ENCODE measurements around the gene PACRG. TPM values are rescaled to one million over a fixed set of nuclear protein-coding genes. Genes with fewer than 3 reads are reported as not detected.

Gene PACRG
- total and polyA plus RNA-seq, 10 of the 15 experiments (the other 5 are each of a cell fraction or from before 2014, with no cell fraction given), result not detected

- H3K9ac ChIP-seq (ENCODE audit: control insufficient read depth, insufficient read depth, low read length), result no peak overlapping the region
- WGBS (ENCODE audit: insufficient coverage, insufficient replicate concordance, low lambda C conversion rate, missing lambda C conversion rate), result 29% methylated on average over 4 of the region's 4 CpGs
- no peaks in the 10 kb centered on the region for H3K36me3 ChIP-seq (ENCODE audit: control insufficient read depth in 2 of 2, insufficient read depth in 2 of 2, low read length in 1 of 2)
- H4K20me1 ChIP-seq (ENCODE audit: control insufficient read depth, insufficient read depth), result no peaks in the 10 kb centered on the region
- H3K4me3 ChIP-seq, result no peak overlapping the region
- no peak for TF ChIP-seq ZZZ3 (IDR thresholded peaks at IDR 0.05; ENCODE audit: control insufficient read depth, insufficient read length, low read depth)
- TF ChIP-seq MEF2A (IDR thresholded peaks at IDR 0.05; ENCODE audit: insufficient read depth, low read depth, low read length), result no peak
- TF ChIP-seq TCF7 (IDR thresholded peaks at IDR 0.05; ENCODE audit: borderline replicate concordance), result no peak
- no peak for TF ChIP-seq SRF (IDR thresholded peaks at IDR 0.05; ENCODE audit: low read depth in 2 of 2, low read length in 2 of 2)
- no peak for TF ChIP-seq ETV6 (conservative IDR thresholded peaks at IDR 0.05 in 1 of 2, IDR thresholded peaks at IDR 0.05 in 1 of 2; ENCODE audit: borderline replicate concordance in 1 of 2, low read depth in 1 of 2)
- TF ChIP-seq DPF2 (IDR thresholded peaks at IDR 0.05), result no peak
- no peak for TF ChIP-seq SMARCA5 (IDR thresholded peaks at IDR 0.05)
- TF ChIP-seq, protein P1, sequence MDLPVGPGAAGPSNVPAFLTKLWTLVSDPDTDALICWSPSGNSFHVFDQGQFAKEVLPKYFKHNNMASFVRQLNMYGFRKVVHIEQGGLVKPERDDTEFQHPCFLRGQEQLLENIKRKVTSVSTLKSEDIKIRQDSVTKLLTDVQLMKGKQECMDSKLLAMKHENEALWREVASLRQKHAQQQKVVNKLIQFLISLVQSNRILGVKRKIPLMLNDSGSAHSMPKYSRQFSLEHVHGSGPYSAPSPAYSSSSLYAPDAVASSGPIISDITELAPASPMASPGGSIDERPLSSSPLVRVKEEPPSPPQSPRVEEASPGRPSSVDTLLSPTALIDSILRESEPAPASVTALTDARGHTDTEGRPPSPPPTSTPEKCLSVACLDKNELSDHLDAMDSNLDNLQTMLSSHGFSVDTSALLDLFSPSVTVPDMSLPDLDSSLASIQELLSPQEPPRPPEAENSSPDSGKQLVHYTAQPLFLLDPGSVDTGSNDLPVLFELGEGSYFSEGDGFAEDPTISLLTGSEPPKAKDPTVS (IDR thresholded peaks at IDR 0.05; ENCODE audit: low read depth, low read length), result no peak
- TF ChIP-seq RAD21 (IDR thresholded peaks at IDR 0.05; ENCODE audit: insufficient read depth, low read depth, low read length), result no peak
- TF ChIP-seq CBX5 (IDR thresholded peaks at IDR 0.05; ENCODE audit: low read depth), result no peak
- no peak for TF ChIP-seq LARP7 (IDR thresholded peaks at IDR 0.05)
- no TSS peak for BruUV-seq (replicated peaks)
- intact Hi-C loops (cut with micrococcal nuclease; ENCODE audit: unreplicated experiment) (no loop called here), in situ Hi-C loops (cut with MboI) (no loop called here)
- H3K9me3 ChIP-seq (replicated peaks; ENCODE audit: control insufficient read depth, insufficient read depth, low read length), result no peaks in the 10 kb centered on the region
- H3K4me2 ChIP-seq (ENCODE audit: control insufficient read depth, insufficient read depth), result no peak overlapping the region
- RAD21 ChIA-PET (ENCODE audit: unreplicated experiment), result no interaction called here
- CTCF ChIA-PET, result no interaction called here
- DNase-seq (ENCODE audit: low read depth, low spot score), result no peak
- no peak for FAIRE-seq
- H3K79me2 ChIP-seq (ENCODE audit: control insufficient read depth, insufficient read depth, low read length), result no peaks in the 10 kb centered on the region
- SMC1A ChIA-PET (ENCODE audit: uncharacterized antibody, unreplicated experiment), result no interaction called here
- no peak overlapping the region for H2AFZ ChIP-seq (ENCODE audit: control insufficient read depth, low read depth, low read length)
- H3K27me3 ChIP-seq (replicated peaks in 1 of 2; ENCODE audit: control insufficient read depth in 2 of 2, insufficient read depth in 2 of 2, low read length in 1 of 2), result no peaks in the 10 kb centered on the region; a peak in 1 of 4 replicates
- H3K4me1 ChIP-seq (ENCODE audit: control insufficient read depth, insufficient read depth, low read length), result no peaks in the 10 kb centered on the region
- POLR2A ChIA-PET, result interaction anchor here (0.5 kb wide), 1 partner anchor 145 kb away, joined by 3 read pairs; no protein-coding TSS in a partner anchor
- ATAC-seq, result no peak
- H3K27ac ChIP-seq (ENCODE audit: control insufficient read depth, insufficient read depth), result no peak overlapping the region
Observed at GRCh38 chr6:163199371-163199770, 471.6 kb downstream of the PACRG start.
